PC-3 (cell line): ENCODE measurements around the gene EXOC4.

Source experiments
- CTCF ChIP-seq: fragments of 300-600 bp; sonication (generic); conservative IDR thresholded peaks from 2 replicates; pipeline ENCODE4 v1.5.1; 2017; ENCODE audit warnings: antibody characterized with exemption, low read depth, mild to moderate bottlenecking, low read length
- EZH2 ChIP-seq: fragments of 300-600 bp; sonication (generic); IDR thresholded peaks from one replicate; pipeline ENCODE4 v1.6.1; 2017; ENCODE audit warnings: antibody characterized with exemption, mild to moderate bottlenecking, low read length; ENCODE audit not compliant: unreplicated experiment
- EZH2phosphoT487 ChIP-seq: fragments of 300-600 bp; sonication (generic); IDR thresholded peaks from 2 replicates; pipeline ENCODE4 v1.6.1; 2018; ENCODE audit warnings: mild to moderate bottlenecking, antibody characterized with exemption, low read length, borderline replicate concordance

GRCh38 chr7:133804127-133804526 lies 551.2 kb downstream of the EXOC4 start:
- TF ChIP-seq EZH2 (no peak), CTCF (no peak), EZH2phosphoT487 (no peak)
